ENCODE measurements around the gene PRKN. TPM values are rescaled to one million over a fixed set of nuclear protein-coding genes. Genes with fewer than 3 reads are reported as not detected.

The PRKN gene
- total RNA-seq, 2 donors from 2014 or later = 3.3 to 4.8 TPM

DNA sequence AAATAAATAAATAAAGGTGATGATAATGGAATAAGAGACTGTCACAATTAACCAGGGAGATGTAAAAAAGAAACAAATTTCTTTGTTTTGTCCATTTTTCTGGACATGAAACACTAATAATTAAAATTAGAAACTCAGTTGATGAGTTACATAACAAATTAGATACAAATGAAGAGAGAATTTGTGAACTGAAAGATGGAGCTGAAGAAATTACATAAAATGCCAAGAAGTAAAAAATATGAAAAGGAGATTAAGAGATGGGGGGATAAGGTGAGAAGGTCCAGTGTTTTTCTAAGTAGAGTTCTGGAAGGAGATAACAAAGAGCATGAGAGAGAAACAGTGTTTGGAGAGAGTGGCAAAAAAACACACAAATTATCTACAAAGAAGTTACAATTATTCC is 1364.3 kb downstream of the PRKN start:
- Mint-ChIP-seq H3K27me3 (ENCODE audit: insufficient read depth) (no peaks in the 10 kb centered on the region), H3K4me1 (no peaks in the 10 kb centered on the region), H3K4me3 (no peak overlapping the region), H3K36me3 (ENCODE audit: low read depth) (peaks cover 4% of the 10 kb centered on the region), H3K9me3 (peaks cover 26% of the 10 kb centered on the region), H3K27ac (no peak overlapping the region)
- H3K27ac ChIP-seq (ENCODE audit: low read depth, low read length) = no peak overlapping the region
- TF ChIP-seq, protein P1, sequence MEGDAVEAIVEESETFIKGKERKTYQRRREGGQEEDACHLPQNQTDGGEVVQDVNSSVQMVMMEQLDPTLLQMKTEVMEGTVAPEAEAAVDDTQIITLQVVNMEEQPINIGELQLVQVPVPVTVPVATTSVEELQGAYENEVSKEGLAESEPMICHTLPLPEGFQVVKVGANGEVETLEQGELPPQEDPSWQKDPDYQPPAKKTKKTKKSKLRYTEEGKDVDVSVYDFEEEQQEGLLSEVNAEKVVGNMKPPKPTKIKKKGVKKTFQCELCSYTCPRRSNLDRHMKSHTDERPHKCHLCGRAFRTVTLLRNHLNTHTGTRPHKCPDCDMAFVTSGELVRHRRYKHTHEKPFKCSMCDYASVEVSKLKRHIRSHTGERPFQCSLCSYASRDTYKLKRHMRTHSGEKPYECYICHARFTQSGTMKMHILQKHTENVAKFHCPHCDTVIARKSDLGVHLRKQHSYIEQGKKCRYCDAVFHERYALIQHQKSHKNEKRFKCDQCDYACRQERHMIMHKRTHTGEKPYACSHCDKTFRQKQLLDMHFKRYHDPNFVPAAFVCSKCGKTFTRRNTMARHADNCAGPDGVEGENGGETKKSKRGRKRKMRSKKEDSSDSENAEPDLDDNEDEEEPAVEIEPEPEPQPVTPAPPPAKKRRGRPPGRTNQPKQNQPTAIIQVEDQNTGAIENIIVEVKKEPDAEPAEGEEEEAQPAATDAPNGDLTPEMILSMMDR (conservative IDR thresholded peaks at IDR 0.05) = no peak
- no peaks in the 10 kb centered on the region for H3K4me1 ChIP-seq (ENCODE audit: control insufficient read depth, insufficient read depth, low read length)
- H3K36me3 ChIP-seq (ENCODE audit: control insufficient read depth, insufficient read depth, low read length) = no peaks in the 10 kb centered on the region
- DNase-seq = no peak
- peaks cover 18% of the 10 kb centered on the region for H3K9me3 ChIP-seq (ENCODE audit: control insufficient read depth, low read length)
- H3K27me3 ChIP-seq (ENCODE audit: control insufficient read depth, insufficient read depth, low read length, poor library complexity, severe bottlenecking) = no peaks in the 10 kb centered on the region
- no peak overlapping the region for H3K9ac ChIP-seq (ENCODE audit: extremely low read depth, low read length, poor library complexity, severe bottlenecking)
- H3K4me3 ChIP-seq (ENCODE audit: low read length) = no peak overlapping the region

DNA sequence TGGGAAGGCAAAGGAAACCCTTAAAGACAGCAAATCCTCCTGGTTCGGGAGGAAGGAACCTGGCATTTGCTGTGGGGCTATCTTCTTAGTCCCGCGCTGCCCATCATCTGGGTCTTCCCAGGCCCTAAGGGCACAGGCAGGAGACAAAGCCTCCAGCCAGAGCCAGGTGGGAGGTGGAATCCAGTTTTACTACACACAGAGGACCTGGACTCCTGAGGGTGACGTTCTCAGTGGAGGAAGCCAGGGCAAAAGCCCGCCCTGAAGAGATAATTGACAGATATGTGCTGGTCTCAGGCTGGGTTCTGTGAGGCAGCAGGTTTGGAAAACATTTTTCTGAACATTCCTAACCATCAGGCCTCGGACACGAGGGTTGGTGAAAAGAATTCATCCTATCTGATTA is 1365.3 kb downstream of the PRKN start:
- H3K9ac ChIP-seq (ENCODE audit: extremely low read depth, low read length, poor library complexity, severe bottlenecking) = no peak overlapping the region
- H3K9me3 ChIP-seq (ENCODE audit: control insufficient read depth, low read length) = peaks cover 18% of the 10 kb centered on the region
- H3K27me3 ChIP-seq (ENCODE audit: control insufficient read depth, insufficient read depth, low read length, poor library complexity, severe bottlenecking) = no peaks in the 10 kb centered on the region
- Mint-ChIP-seq H3K27ac (no peak overlapping the region), H3K27me3 (ENCODE audit: insufficient read depth) (no peaks in the 10 kb centered on the region), H3K4me3 (no peak overlapping the region), H3K9me3 (peaks cover 26% of the 10 kb centered on the region), H3K36me3 (ENCODE audit: low read depth) (peaks cover 4% of the 10 kb centered on the region), H3K4me1 (no peaks in the 10 kb centered on the region)
- no peaks in the 10 kb centered on the region for H3K4me1 ChIP-seq (ENCODE audit: control insufficient read depth, insufficient read depth, low read length)
- no peak overlapping the region for H3K4me3 ChIP-seq (ENCODE audit: low read length)
- no peak overlapping the region for H3K27ac ChIP-seq (ENCODE audit: low read depth, low read length)
- H3K36me3 ChIP-seq (ENCODE audit: control insufficient read depth, insufficient read depth, low read length) = no peaks in the 10 kb centered on the region
- no peak for DNase-seq
- TF ChIP-seq, protein P1 (conservative IDR thresholded peaks at IDR 0.05) = no peak
- 96 to 100% methylated on average over 4 to 7 of the region's 7 CpGs for WGBS, 2 experiments (ENCODE audit: insufficient coverage in 1 of 2, insufficient read length in 1 of 2)

DNA sequence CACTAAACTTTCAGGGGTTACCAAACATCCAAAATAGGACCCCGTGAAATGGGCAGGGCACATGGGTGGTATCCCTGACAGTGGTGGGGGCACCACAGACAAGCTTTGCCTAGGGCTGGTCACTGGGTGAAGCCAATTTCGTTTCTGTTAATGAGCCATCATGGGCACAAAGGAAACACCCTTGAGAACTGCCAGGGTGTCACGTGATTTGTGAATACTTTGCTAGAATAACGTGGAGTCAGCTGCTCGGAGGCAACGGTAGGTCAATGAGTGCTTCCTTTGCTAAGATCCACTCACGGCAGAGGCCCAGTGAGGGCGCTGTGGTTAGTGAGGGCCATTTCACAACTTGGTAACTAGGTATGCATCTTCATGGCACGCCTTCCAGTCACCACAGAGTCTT is 1366.0 kb downstream of the PRKN start:
- H3K4me3 ChIP-seq (ENCODE audit: low read length) = no peak overlapping the region
- H3K4me1 Mint-ChIP-seq = no peaks in the 10 kb centered on the region
- H3K27ac ChIP-seq (ENCODE audit: low read depth, low read length) = no peak overlapping the region
- H3K27me3 ChIP-seq (ENCODE audit: control insufficient read depth, insufficient read depth, low read length, poor library complexity, severe bottlenecking) = no peaks in the 10 kb centered on the region
- no peak for DNase-seq
- peaks cover 18% of the 10 kb centered on the region for H3K9me3 ChIP-seq (ENCODE audit: control insufficient read depth, low read length)
- H3K36me3 Mint-ChIP-seq (ENCODE audit: low read depth) = peaks cover 4% of the 10 kb centered on the region
- peaks cover 26% of the 10 kb centered on the region for H3K9me3 Mint-ChIP-seq
- no peaks in the 10 kb centered on the region for H3K27me3 Mint-ChIP-seq (ENCODE audit: insufficient read depth)
- no peak overlapping the region for H3K4me3 Mint-ChIP-seq
- no peaks in the 10 kb centered on the region for H3K4me1 ChIP-seq (ENCODE audit: control insufficient read depth, insufficient read depth, low read length)
- WGBS, 2 experiments (ENCODE audit: insufficient coverage in 1 of 2, insufficient read length in 1 of 2) = 91 to 97% methylated on average over 9 of the region's 9 CpGs
- H3K9ac ChIP-seq (ENCODE audit: extremely low read depth, low read length, poor library complexity, severe bottlenecking) = no peak overlapping the region
- TF ChIP-seq, protein P1 (conservative IDR thresholded peaks at IDR 0.05) = no peak
- no peak overlapping the region for H3K27ac Mint-ChIP-seq
- no peaks in the 10 kb centered on the region for H3K36me3 ChIP-seq (ENCODE audit: control insufficient read depth, insufficient read depth, low read length)

Data from endodermal cell (in vitro differentiated cells).